K562 (cell line): ENCODE results near the gene SLC33A1. TPM values are rescaled to one million over a fixed set of nuclear protein-coding genes. Genes with fewer than 3 reads are reported as not detected.

Experiments
- CBX2 ChIP-seq: fragments of 200-600 bp; sonication (generic); IDR thresholded peaks from one replicate; pipeline ENCODE4 v1.6.1; 2012; ENCODE audit warnings: mild to moderate bottlenecking, low read length, inconsistent platforms; ENCODE audit not compliant: insufficient read depth, poor library complexity, severe bottlenecking
- E2F5 ChIP-seq: sonication (generic); formaldehyde crosslinking; IDR thresholded peaks from 2 replicates; pipeline ENCODE4 v1.8.0; 2022; ENCODE audit warnings: mild to moderate bottlenecking, missing genetic modification reagents
- HOXB6 ChIP-seq: fragments of 250-450 bp; sonication (Bioruptor Pico); IDR thresholded peaks from 2 replicates; pipeline ENCODE4 v1.5.1; 2022; ENCODE audit warnings: mild to moderate bottlenecking, borderline replicate concordance
- IRF2 ChIP-seq: sonication (generic); formaldehyde crosslinking; IDR thresholded peaks from 2 replicates; pipeline ENCODE4 v1.8.1; 2022; ENCODE audit warnings: mild to moderate bottlenecking, missing genetic modification reagents
- MBD2 ChIP-seq: sonication (generic); IDR thresholded peaks from 2 replicates; pipeline ENCODE4 v1.6.1; 2016; ENCODE audit warnings: low read depth, borderline replicate concordance
- SLC30A9 ChIP-seq: fragments of 250-450 bp; sonication (Bioruptor Pico); IDR thresholded peaks from 2 replicates; pipeline ENCODE4 v1.8.0; 2022; ENCODE audit warnings: mild to moderate bottlenecking, moderate library complexity
- SMAD1 ChIP-seq: fragments of 150-350 bp; IDR thresholded peaks from 2 replicates; pipeline ENCODE4 v1.6.1; 2014; ENCODE audit warnings: low read length, low read depth; ENCODE audit not compliant: partially characterized antibody
- UBTF ChIP-seq, 2 experiments: IDR thresholded peaks; 2 replicates each; pipeline ENCODE4 v1.6.1; 2012; ENCODE audit warnings: improper control_type of control experiment in 2 of 2, low read depth in 2 of 2, low read length in 2 of 2, borderline replicate concordance in 1 of 2
- ZNF24 ChIP-seq: fragments of 450-650 bp; IDR thresholded peaks from 2 replicates; pipeline ENCODE4 v1.6.1; 2016
- ZNF707 ChIP-seq: fragments of 250-450 bp; sonication (Bioruptor Pico); conservative IDR thresholded peaks from 2 replicates; pipeline ENCODE4 v1.8.0; 2022; ENCODE audit warnings: inconsistent platforms, mild to moderate bottlenecking, moderate library complexity
- polyA plus RNA-seq, 8 experiments: library from polyadenylated mRNA; depleted of rRNA in 4 of 8; stranded (reverse) in 5 of 8; unstranded in 3 of 8; fragments of >200 nt; fragmentation: Nextera tagmentation in 2 of 8; fragmentation: Illumina TruSeq in 1 of 8; extraction: Ambion mirVana in 2 of 8; extraction: Trizol in 1 of 8; gene quantifications; 2 replicates each; pipeline versions ENCODE4 v1.2.1 to v1.2.3, GENCODE V29; 2011 to 2014; ENCODE audit warnings: inconsistent platforms in 1 of 8, missing spikeins in 1 of 8
- total RNA-seq, 7 experiments: library from RNA; depleted of rRNA in 6 of 7; stranded (reverse); fragments of >200 nt in 6 of 7; fragmentation: Illumina TruSeq in 2 of 7; extraction: Trizol in 2 of 7; gene quantifications; 2 replicates each; pipeline versions ENCODE4 v1.2.1 to v1.2.3, GENCODE V29; 2011 to 2021; ENCODE audit warnings: low replicate concordance in 1 of 7
- TF ChIP-seq, protein P1 (sequence below): fragments of 450-650 bp; IDR thresholded peaks from 2 replicates; pipeline ENCODE4 v1.7.1; 2018; ENCODE audit warnings: mild to moderate bottlenecking, low read depth; ENCODE audit not compliant: partially characterized antibody
- TF ChIP-seq, protein P2 (sequence below): fragments of 250-450 bp; sonication (Bioruptor Pico); IDR thresholded peaks from 2 replicates; pipeline ENCODE4 v1.8.0; 2021; ENCODE audit warnings: mild to moderate bottlenecking, moderate library complexity
- TF ChIP-seq, protein P3 (sequence below): fragments of 250-450 bp; sonication (Bioruptor Pico); IDR thresholded peaks from 2 replicates; pipeline ENCODE4 v1.5.1; 2021; ENCODE audit warnings: mild to moderate bottlenecking
- TF ChIP-seq, protein P4 (sequence below): sonication (generic); formaldehyde crosslinking; IDR thresholded peaks from 2 replicates; pipeline ENCODE4 v1.8.1; 2022; ENCODE audit warnings: missing genetic modification reagents

SLC33A1 gene
- total and polyA plus RNA-seq, 9 of the 15 experiments (the other 6 are each of a cell fraction or from before 2014, with no cell fraction given) = 6.2 to 26.8 (median 19.6) TPM

- TF ChIP-seq HOXB6 (CRISPR knock-in tag) (no peak), SLC30A9 (CRISPR knock-in tag) (no peak), CBX2 (no peak), MBD2 (0 out of 2 replicates have a peak, but pooled peaks have one; percentile 20), UBTF (IDR thresholded peaks at IDR 0.05; ENCODE audit: borderline replicate concordance in 1 of 2, low read depth in 2 of 2, low read length in 2 of 2) (0 out of 4 replicates have a peak, but pooled peaks of 1 of the 2 experiments have one; percentile 69), ZNF707 (CRISPR knock-in tag) (no peak), E2F5 (CRISPR knock-in tag) (0 out of 2 replicates have a peak, but pooled peaks have one; percentile 48), SMAD1 (no peak), ZNF24 (peak; percentile 82), IRF2 (CRISPR knock-in tag) (no peak)
- TF ChIP-seq, protein P1, sequence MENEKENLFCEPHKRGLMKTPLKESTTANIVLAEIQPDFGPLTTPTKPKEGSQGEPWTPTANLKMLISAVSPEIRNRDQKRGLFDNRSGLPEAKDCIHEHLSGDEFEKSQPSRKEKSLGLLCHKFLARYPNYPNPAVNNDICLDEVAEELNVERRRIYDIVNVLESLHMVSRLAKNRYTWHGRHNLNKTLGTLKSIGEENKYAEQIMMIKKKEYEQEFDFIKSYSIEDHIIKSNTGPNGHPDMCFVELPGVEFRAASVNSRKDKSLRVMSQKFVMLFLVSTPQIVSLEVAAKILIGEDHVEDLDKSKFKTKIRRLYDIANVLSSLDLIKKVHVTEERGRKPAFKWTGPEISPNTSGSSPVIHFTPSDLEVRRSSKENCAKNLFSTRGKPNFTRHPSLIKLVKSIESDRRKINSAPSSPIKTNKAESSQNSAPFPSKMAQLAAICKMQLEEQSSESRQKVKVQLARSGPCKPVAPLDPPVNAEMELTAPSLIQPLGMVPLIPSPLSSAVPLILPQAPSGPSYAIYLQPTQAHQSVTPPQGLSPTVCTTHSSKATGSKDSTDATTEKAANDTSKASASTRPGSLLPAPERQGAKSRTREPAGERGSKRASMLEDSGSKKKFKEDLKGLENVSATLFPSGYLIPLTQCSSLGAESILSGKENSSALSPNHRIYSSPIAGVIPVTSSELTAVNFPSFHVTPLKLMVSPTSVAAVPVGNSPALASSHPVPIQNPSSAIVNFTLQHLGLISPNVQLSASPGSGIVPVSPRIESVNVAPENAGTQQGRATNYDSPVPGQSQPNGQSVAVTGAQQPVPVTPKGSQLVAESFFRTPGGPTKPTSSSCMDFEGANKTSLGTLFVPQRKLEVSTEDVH = peak; percentile 2
- TF ChIP-seq, protein P2, sequence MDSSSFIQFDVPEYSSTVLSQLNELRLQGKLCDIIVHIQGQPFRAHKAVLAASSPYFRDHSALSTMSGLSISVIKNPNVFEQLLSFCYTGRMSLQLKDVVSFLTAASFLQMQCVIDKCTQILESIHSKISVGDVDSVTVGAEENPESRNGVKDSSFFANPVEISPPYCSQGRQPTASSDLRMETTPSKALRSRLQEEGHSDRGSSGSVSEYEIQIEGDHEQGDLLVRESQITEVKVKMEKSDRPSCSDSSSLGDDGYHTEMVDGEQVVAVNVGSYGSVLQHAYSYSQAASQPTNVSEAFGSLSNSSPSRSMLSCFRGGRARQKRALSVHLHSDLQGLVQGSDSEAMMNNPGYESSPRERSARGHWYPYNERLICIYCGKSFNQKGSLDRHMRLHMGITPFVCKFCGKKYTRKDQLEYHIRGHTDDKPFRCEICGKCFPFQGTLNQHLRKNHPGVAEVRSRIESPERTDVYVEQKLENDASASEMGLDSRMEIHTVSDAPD (CRISPR knock-in tag) = no peak
- TF ChIP-seq, protein P3, sequence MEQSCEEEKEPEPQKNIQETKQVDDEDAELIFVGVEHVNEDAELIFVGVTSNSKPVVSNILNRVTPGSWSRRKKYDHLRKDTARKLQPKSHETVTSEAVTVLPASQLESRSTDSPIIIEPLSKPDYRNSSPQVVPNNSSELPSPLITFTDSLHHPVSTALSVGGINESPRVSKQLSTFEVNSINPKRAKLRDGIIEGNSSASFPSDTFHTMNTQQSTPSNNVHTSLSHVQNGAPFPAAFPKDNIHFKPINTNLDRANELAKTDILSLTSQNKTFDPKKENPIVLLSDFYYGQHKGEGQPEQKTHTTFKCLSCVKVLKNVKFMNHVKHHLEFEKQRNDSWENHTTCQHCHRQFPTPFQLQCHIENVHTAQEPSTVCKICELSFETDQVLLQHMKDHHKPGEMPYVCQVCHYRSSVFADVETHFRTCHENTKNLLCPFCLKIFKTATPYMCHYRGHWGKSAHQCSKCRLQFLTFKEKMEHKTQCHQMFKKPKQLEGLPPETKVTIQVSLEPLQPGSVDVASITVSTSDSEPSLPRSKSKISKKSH (CRISPR knock-in tag) = no peak
- TF ChIP-seq, protein P4, sequence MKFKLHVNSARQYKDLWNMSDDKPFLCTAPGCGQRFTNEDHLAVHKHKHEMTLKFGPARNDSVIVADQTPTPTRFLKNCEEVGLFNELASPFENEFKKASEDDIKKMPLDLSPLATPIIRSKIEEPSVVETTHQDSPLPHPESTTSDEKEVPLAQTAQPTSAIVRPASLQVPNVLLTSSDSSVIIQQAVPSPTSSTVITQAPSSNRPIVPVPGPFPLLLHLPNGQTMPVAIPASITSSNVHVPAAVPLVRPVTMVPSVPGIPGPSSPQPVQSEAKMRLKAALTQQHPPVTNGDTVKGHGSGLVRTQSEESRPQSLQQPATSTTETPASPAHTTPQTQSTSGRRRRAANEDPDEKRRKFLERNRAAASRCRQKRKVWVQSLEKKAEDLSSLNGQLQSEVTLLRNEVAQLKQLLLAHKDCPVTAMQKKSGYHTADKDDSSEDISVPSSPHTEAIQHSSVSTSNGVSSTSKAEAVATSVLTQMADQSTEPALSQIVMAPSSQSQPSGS (CRISPR knock-in tag) = no peak
Observed at GRCh38 chr3:155805802-155806618, 48.2 kb downstream of the SLC33A1 start, which contains the start of gene C3orf33 (continued).
